Measurements from ENCODE around the gene UNKL. TPM values are rescaled to one million over a fixed set of nuclear protein-coding genes. Genes with fewer than 3 reads are reported as not detected.

UNKL gene
- total RNA-seq, 1 donor from 2014 or later = 5.3 TPM

DNA sequence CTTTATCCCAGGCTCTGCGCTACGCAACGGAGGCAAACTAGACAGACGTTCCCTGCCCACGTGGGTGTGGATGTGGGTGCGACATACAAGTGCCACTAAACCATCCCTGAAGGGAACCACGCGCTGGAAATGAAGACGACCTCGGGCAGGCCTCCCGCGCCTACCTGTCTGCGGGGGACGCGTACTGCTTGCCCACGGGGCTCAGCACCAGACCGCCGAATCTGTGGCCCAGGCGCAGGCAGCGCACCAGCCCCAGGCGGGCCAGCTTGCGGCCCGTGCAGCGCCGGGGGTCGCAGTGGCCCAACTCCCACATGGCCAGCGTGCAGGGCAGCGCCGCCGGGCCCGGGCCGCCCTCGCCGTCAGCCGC, 63.3 kb downstream of the UNKL start:
- ATAC-seq = peak; percentile 1

DNA sequence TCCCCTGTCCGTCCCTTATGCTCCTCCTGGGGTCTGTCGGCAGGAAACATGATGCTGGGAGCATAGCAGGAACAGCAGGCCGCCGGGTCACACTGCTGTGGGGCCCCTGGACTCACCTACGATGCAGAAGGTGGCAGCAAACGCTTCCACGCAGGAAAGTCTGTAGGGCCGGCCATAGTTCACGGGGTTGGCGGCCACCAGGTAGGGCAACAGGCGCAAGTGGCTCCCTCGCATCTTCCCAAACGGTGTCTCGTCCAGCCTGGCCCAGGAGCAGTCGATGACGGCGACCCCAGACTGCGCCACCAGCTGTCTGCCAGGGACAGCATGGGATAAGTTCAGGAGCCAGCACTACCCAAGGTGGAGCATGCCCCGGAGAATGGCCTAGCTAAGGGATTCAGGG, 63.8 kb downstream of the UNKL start:
- ATAC-seq = no peak

DNA sequence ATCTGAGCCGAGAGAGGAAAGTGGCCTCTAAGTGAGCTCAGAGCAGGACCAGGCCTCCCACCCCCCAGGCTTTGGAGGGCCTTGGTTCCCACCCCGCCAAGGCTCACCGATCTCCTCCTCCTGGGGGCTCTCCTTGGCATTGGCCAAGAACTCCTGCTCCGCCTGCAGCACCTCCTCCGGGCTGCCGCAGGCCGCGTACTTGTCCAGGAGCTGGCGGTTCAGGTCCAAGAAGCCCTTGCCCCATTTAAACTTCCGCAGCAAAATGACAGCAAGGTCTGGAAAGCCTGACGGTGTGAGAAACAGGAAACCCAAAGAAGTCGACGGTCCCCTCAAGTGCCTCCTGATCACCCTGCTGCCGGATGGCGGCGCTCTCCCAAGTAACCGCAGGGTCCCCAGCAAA, 64.6 kb downstream of the UNKL start:
- ATAC-seq = no peak

DNA sequence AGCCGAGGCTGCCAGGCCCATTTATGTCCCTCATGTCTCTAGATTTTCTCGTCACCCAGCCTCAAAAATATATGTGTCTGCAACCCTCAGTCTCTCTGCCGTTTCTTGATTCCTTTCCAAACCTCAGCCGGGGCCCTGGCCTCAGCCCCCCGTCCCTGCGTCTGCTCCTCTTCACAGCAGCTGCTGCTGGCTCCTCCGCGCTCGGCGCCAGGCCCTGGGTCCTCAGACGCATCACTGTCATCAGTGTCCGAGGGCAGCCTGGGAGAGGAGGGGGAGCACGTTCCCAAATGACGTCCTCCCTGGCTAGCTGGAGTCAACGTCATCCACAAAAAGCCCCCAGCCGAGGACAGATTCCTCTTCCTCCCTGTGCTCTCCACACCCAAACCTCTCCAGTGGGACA, 65.2 kb downstream of the UNKL start:
- no peak for ATAC-seq

DNA sequence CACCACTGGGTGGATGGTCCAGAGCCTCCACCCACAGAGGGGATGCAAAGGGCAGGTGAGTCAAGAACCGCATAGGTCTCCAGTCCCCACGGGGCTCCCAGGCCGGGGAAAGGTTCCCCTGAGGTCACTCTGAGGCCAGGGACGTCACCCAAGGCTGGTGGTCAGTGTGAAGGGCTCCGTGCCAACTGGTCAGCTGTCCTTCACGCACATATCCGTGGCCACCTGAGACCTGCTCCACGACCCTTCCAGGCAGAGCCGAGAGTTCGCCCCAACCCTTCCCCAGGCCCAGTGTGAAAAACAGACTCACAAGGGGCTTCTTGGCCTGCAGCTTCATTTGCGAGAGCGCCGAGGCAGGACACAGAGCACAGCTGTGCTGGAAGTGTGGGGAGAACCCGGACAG, 65.6 kb downstream of the UNKL start:
- ATAC-seq = no peak

DNA sequence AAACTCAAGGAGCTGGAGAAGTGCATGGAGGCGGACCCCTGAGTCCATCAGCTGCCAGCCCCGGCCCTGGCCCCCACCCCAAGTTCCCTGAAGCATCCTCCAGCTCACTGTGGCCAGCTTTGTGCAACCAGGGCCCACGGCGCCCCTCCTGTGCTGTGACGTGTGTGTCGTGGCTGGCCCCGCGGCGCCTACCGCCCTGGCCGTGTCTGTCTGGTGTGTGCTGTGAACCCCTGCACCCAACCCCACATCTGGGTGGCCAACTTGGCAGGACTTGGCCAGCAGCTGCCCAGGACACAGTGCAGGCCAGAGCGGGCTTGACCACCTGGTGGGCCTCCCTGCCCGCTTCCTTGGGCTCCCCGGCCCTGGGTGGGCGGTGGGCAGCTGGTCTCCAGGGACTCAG, 66.1 kb downstream of the UNKL start:
- ATAC-seq = no peak

DNA sequence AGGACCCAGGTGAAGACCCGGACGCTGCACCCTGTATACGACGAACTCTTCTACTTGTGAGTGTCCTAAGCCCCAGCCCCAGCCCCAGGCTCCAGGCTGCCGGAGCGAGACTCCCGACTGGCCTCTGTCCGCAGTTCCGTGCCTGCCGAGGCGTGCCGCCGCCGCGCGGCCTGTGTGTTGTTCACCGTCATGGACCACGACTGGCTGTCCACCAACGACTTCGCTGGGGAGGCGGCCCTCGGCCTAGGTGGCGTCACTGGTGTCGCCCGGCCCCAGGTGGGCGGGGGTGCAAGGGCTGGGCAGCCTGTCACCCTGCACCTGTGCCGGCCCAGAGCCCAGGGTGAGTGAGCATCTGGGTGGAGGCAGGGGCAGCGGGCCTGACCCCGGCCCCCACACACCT, 66.5 kb downstream of the UNKL start:
- no peak for ATAC-seq

DNA sequence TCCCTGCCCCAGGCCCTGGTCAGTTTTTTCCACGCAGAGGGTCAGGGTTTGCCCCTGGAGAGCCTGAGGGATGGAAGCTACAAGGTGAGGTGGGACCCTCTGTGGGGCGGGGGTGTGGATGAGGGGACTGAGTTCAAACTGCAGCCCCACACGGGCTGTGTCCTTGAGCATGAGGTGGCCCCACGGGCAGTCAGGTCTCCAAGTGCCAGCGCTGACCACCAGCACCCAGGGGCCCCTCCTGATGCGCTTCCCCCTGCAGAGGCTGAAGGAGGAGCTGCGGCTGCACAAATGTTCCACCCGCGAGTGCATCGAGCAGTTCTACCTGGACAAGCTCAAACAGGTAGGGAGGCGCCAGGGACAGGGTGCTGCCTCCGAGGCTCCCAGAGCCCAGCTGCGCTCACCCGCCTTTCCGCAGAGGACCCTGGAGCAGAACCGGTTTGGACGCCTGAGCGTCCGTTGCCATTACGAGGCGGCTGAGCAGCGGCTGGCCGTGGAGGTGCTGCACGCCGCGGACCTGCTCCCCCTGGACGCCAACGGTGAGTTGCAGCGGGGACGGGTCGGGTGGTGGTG, 67.1 kb downstream of the UNKL start:
- peak; percentile 27 for ATAC-seq

DNA sequence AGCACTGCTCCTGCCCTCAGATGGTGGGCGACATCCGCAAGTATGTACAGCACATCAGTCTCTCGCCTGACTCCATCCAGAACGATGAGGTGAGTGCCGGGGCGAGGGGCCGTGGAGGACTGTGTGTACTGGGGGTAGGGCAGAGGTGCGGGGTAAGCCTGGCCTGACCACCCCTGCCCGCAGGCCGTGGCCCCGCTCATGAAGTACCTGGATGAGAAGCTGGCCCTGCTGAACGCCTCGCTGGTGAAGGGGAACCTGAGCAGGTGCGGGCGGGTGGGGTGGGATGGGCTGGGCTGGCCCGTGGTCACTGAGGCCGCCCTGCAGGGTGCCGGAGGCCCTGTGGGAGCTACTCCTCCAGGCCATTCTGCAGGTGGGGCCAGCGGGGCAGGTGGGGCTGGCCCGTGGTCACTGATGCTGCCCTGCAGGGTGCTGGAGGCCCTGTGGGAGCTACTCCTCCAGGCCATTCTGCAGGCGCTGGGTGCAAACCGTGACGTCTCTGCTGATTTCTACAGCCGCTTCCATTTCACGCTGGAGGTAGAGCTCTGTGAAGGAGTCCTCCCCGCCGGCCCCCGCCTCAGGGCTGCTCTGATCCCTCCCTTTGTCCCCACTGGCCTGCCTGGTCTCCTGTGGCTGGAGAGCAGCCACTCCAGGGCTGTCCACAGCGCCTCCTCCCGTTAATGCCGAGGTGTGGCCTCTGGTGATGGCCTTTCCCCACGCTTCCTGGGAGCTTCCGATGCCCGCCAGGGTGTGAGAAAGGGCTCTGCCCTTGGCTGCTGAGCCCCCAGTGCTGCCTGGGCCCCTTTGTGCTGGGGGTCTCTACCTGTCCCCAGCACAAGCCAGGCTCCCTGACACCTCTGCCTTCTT, 67.8 kb downstream of the UNKL start:
- ATAC-seq = no peak

DNA sequence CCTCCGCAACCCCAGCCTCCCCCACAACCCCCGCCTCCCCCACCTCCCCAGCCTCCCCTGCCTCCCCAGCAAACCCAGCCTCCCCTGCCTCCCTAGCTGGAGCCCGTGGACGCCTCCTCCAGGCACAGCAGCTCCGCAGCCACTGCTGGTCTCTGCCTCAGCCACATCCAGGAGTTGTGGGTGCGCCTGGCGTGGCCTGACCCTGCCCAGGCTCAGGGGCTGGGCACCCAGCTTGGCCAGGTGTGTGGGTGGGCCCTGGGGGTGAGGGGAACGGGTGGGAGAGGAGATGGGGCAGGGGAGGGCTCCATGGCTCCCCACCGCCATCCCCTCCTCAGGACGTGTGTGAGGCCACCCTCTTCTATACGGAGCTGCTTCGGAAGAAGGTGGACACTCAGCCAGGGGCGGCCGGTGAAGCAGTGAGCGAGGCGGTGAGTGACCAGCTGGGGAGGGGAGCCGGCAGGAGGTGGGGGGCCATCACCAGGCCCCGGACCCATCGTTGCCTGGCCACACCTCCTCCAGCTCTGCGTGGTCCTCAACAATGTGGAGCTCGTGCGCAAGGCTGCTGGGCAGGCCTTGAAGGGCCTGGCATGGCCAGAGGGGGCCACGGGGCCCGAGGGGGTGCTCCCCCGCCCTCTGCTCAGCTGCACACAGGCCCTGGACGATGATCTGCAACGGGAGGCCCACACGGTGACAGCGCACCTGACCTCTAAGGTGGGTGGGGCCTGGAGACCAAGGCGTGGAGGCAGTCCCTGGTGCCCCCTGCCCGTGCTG, 68.7 kb downstream of the UNKL start:
- no peak for ATAC-seq

DNA sequence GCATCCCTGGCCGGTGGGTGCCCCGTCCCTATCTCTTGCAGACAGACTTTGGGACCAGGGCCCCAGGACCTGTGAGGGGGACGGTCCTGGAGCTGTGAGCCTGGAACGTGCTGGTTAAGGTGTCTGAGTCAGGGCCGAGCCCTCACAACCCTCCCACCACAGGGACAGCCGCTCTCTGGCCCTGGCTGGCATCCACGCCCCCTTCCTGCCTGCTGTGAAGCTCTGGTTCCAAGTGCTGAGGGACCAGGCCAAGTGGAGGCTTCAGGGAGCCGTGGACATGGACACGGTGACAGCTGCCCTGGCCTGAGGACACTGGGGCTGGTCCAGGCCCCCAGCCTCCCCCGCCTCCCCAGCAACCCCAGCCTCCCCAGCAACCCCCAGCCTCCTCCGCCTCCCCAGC, 69.4 kb downstream of the UNKL start:
- no peak for ATAC-seq

DNA sequence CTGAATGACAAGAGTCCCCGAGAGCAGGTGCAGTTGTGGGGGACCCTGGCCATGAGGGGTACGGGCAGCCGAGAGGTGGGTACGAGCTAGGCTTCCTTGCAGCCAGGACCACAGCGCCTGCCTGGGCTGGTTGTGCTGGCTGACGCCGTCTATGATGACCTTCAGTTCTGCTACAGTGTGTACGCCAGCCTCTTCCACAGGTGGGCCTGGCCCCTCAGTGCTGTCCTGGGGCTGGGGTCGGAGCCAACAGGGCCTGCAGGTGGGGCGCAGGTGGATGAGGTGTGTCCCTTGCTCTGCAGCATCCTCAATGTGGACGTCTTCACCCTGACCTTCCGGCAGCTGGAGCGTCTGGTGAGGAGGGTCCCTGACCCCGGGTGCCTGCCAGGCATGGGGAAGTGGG, 70.0 kb downstream of the UNKL start:
- no peak for ATAC-seq

DNA sequence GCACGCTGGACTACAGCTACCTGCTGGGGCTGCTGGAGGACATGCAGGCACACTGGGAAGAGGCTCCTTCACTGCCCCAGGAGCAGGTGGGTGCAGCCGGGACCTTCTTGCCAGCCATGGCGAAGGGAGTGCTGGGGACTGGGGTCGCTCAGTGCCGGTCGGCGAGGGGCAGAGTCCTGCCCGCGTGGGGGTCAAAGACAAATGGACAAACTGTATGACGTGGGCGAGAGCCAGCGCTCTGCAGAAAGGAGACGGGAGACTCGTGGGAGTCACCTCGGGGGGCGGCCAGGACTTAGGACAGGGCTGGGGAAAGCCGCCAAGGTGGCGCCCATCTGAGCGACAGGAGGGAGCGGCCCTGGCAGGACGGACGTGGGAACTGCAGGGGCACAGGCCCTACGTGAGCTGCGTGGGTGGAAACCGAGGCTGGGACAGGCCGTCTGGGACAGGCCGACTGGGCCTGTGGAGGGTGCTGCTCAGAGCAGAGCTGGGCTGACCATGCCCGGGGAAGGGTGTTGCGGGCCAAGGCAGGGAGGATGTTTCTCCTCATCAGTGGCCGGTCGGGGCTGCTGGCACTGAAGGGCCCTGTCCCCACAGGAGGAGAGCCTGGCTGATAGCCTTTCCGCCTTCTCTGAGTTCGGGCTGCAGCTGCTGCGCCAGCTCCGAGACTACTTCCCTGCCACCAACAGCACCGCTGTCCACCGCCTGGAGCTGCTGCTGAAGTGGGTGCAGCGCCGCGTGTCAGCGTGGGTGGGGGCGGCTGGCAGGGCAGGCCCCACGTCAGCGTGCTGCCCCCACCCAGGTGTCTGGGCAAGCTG, 70.9 kb downstream of the UNKL start:
- ATAC-seq = peak; percentile 0

DNA sequence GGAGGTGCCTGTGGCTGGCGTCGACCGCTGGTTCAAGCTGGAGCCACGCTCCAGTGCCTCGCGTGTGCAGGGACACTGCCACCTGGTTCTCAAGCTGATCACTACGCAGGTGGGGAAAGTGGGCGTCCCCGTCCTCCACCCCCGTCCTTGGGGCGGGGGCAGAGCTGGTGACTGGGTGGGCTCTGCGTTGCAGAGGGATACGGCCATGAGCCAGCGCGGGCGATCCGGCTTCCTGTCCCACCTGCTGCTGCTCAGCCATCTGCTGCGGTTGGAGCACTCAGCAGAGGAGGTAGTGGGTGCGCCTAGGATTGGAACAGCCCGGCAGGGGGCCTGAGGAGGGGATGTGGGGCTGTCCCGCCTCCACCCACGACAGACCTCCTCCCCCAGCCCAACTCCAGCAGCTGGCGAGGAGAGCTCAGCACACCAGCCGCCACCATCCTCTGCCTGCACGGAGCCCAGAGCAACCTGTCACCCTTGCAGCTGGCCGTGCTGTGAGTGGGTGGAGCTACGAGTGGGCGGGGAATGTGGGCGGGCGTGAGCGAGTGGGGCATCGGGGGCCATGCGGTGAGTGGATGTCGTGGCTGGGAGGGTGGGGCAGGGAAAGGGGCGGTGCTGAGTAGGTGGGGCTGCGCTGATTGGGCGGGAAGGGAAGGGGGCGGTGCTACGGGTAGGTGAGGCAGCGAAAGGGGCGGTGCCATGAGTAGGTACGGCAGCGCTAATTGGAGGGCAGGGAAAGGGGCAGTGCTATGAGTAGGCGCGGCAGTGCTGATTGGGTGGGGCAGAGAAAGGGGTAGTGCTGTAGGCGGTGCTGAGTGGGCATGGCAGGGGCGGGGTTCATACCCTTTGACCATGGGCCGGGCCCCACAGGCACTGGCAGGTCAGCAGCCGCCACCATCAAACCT, 71.7 kb downstream of the UNKL start:
- peak; percentile 94 for ATAC-seq

DNA sequence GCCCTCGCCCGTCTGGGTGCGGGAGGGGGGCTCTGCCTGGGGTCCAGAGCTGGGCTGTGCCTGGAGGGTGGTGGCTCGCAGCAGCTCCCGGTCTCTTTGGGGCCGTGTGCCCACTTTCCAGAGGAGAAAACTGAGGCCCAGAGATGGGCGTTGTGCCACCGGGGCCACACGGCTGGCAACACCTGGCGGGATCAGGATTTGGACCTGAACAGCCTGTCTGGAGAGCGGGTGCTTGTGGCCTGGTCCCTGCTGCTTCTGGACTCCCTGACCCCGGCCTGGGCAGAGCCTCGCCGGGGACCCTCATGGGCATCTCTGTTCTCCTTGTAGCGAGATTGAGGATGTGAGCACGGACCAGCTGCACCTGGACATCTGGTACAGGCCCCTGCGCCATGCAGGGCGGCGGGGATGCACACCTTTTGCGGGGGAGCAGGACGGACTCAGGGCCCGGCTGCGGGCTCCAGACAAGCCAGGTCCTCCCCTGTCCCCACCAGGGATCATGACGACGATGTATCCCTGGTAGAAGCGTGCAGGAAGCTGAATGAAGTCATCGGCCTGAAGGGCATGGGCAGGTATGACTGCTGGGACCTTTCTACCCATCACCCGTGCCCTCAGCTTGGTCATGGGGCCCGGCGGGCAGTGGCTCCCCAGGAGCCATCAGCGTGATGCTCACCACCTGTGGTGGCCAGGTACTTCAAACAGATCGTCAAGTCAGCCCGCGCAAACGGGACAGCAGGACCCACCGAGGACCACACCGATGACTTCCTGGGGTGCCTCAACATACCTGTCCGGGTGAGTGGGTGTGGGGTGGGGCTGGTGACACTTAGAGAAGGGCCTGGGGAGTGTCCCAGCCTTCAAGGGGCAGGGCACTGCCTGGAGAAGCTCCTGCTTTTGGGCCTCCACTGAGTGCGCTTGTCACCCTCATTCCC, 72.7 kb downstream of the UNKL start:
- no peak for ATAC-seq

DNA sequence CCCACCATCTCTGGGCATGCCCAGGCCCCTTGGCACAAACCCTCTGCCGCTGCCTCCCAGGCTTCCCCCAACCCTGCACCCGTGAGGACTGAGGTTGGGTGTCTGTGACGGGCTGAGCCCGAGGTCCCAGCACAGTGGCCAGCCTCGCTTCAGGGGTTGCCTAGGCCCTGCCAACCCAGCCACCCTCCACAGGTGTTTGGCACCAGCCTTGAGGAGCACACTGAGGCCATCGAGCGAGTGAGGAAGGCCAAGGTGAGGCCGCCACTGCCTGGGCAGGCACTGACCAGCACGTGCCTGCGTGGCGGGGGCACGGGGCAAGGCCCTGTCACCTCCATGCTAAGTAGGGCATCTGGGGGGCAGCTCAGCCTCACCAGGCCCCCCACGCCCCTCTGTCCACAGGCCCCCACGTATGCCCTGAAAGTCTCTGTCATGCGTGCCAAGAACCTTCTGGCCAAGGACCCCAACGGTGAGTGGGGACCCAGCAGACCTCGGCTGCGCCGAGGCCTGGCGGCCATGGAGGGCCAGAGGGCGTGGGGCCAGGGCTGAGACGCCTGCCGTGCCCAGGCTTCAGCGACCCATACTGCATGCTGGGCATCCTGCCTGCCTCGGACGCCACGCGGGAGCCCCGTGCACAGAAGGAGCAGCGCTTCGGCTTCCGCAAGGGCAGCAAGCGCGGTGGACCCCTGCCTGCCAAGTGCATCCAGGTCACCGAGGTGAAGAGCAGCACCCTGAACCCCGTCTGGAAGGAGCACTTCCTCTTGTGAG, 73.6 kb downstream of the UNKL start:
- no peak for ATAC-seq

DNA sequence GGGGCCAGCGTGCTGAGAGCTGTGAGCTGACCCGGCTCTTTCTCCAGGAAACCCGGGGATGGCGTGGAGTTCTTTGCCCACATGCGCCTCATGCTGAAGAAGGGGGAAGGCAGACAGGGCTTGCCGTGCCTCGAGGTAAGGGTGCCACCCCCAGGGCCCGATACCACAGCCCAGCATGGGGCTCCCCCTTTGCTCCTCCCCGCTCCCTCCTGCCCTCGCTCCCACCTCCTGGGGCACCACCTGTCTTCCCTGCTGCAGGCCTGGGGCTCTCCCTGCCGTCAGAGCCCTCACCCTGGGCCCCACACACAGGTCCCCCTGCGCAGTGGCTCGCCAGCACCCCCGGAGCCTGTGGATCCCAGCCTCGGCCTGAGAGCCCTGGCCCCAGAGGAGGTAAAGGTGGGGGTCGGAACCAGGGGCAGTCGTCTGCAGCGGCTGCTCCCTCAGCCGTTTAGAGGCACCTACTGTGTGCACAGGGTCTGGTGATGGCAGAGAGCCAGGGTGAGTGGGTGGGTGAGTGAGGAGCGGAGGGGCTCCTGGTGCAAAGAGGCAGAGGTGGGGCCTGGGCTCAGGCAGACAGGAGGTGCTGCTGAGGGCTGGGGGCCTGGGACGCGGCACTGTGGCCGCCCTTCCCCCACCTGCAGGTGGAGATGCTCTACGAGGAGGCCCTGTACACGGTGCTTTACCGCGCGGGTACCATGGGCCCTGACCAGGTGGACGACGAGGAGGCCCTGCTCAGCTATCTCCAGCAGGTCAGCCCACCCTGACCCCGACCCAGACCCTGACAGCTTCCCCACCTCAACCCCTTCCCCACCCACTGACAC, 75.4 kb downstream of the UNKL start:
- no peak for ATAC-seq

DNA sequence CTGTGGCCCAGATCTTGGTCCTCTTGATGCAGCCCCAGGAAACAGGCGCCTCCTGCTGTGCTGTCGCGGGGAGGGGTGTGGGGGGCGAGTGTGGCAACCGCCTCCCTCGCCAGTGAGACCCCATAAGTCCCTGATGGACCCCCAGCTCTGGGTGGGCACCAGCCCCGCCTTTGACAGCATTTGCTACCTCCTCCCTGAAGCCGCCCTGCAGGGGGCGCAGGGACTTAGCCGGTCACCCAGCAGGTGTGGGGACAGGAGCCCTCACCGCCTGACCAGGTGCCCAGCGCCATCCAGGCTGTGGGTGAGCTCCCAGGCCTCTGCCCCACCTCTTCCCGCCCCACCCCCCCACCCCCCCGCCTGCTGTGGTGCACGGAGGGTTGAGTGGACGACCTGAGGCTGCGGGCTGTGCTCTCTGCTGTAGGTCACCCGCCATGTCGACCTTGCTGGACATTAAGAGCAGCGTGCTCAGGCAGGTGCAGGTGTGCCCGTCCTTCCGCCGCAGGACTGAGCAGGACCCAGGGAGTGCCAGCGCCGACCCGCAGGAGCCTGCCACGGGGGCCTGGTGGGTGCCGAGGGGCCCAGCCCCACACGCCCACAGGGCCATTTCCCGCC, 76.3 kb downstream of the UNKL start:
- no peak for ATAC-seq

DNA sequence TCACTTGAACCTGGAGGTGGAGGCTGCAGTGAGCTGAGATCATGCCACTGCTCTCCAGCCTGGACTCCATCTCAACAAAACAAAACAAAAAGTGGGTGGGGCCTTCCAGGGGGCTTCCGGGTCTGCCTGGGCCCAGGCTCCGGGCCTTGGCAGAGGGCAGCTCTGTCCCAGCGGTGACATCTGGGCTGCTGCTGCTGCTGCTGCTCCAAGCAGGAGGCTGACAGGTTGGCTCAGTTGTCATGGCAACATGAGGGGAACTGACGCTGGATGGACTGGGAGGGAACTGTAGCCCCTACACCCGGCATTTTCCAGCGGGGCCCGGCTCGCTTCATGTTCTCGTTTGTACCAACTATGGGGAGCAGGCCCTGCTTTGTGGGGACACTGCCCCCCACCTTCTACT, 77.0 kb downstream of the UNKL start:
- no peak for ATAC-seq

Data from esophagus mucosa (tissue), 1 donor.